HG03139 (cell line): Measurements from ENCODE around the gene FMNL3.
"Not testable (repeated sequence)": the region's sequence is repeated elsewhere in the genome, so short reads cannot be mapped to it uniquely, and the experiment has no call there.

Experiments used
- ATAC-seq: cut with Tn5 transposase; IDR thresholded peaks from one replicate; pipeline ENCODE4 v1.9.1; 2021; ENCODE audit not compliant: unreplicated experiment

The FMNL3 gene

GRCh38 chr12:49632986-49633702 lies 74.1 kb downstream of the FMNL3 start:
- ATAC-seq = no peak

GRCh38 chr12:49632401-49632800 lies 74.8 kb downstream of the FMNL3 start:
- ATAC-seq = no peak

GRCh38 chr12:49631336-49631907 lies 75.8 kb downstream of the FMNL3 start:
- no peak for ATAC-seq

DNA sequence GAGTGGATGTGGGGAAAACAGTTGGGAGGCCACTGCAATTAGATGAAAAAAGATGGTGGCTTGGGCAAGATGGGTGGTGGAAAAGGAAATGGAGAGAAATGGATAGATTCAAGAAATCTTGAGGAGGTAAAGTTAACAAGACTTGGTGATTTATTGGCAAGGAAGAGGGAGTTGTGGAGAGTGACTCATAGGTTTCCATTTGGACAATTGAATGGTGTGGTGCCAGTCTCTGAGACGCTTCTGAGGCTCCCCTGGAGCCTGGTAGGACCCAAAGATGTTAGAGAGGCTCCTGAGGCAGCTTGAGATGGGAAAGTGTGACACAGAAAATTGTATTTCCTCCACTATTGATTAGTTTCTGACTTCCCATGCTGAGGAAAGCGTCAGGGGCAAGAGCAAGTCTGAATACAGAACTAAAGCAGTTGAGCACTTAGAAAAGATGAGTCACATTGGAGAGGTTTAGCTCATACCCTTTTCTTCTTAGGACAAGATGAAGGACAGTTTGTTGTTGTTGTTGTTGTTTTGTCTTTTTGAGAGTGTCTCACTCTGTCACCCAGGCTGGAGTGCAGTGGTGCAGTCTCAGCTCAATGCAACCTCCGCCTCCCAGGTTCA lies 79.3 kb downstream of the FMNL3 start:
- ATAC-seq = no peak

DNA sequence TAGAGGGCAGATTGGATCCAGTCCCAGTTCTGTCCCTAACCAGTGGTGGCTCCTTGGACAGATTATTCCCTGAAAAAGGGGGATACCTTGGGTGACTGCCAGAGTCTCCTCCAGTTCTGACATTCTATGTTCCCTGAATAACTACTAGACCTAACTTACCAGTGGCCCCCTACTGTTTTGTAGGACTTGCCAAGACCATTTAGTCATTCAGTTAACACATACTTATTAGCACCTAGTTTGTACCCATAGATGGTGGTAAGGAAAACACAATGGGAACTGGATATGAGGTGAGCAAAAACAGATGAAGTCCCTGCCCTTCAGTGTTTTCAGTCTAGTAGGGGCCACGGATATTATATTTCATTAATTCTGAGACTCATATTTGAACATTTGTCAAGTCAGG lies 80.4 kb downstream of the FMNL3 start:
- ATAC-seq = no peak

GRCh38 chr12:49626169-49626835 lies 80.9 kb downstream of the FMNL3 start:
- ATAC-seq = no peak

GRCh38 chr12:49624921-49625577 lies 82.2 kb downstream of the FMNL3 start:
- no peak for ATAC-seq

DNA sequence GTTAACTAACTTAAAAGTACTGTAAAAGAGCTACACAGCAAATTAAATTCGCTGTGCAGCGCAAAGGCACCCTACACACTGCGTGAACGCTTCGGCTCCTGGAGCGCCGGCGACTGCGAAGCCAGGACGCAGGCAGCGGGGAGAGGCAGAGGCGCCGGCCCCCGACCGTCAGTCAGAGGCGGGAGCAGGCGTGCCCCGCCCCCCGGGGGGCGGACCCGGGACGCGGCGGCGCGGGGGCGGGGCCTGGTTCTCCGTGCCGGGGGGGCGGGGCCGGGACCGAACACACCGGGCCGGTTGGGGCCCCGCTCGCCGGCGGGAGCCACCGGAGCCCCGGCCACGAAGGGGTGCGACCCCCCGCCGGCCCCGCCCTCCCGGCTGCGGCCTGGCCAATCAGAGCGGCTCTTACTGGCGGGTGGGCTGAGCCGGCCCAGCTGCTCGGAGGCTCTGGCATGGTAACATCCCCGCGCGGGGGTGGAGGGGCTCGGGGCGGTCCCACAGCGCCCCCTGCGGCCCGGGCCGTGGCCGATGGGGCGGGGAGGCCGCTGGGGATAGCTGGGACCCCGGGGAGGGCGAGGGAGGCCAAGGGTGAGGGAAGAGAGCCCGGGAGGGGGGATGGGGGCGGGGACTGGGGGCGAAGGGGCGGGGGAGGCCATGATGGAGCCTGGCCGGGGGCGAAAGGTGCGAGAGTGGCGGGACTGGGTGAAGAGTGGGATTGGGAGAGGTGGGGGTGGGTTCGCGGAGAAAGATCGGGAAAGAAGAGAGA lies 83.9 kb downstream of the FMNL3 start, which contains the start of gene PRPF40B:
PRPF40B (plus strand) TSS at position 420 of the 763 bp plus-strand sequence; CDS start at position 450, 30 bp downstream.
- peak; percentile 54 for ATAC-seq

GRCh38 chr12:49622501-49623141 lies 84.6 kb downstream of the FMNL3 start:
- peak; percentile 31 for ATAC-seq

DNA sequence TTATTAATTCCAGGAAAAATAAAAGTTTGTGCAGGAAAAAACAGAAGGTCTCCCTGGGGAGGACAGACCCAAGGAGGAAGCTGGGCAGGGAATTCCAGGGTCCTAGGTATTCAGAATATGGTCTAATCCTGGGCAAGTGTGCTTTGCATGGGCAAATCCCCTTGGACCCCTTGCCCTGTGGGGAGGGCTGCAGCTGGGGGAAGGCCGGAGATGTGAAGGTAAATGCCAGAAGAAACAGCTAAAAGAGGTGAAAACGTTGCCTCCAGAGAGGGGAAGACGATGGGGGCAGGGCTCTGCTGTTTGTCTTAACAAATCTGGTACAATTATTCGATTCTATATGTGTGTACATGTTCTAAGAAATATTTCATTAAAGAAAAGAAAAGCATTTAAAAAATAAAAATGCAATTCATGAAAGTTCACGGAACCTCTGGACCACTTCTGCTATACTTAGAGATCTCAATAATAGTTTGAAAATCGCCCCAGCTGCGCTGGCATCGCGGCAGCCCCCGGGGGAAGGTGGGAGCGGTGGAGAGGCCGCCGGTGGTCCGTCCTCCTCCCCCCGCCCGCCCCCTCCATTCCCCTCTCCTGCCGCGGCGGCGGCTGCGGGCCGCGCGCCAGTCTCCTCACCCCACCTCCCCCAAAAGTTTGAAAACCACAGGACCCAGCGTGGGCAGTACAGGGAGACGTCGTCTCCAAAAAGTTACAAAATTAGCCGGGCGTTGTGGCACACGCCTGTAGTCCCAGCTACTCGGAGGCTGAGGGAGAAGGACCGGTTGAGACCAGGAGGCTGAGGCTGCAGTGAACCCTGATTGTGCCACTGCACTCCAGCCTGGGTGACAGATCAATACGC lies 85.3 kb downstream of the FMNL3 start:
- ATAC-seq = peak; percentile 19

DNA sequence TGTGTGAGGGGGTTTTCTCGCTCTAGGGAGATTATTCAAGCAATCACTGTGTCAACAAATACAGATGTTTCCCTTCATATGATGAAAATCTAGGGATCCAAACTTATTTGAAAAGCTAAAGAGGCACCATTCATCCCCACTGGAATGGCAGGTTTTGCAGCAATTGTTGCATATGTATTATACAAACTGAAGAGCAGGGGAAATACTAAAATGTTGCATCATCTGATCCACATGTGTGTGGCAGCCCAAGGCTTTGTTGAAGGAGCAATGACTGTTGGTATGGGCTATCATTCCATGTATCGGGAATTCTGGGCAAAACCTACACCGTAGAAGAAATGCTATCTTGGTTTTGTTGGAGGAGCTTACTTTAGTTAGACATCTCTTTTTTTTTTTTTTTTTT lies 87.9 kb downstream of the FMNL3 start:
- no peak for ATAC-seq

DNA sequence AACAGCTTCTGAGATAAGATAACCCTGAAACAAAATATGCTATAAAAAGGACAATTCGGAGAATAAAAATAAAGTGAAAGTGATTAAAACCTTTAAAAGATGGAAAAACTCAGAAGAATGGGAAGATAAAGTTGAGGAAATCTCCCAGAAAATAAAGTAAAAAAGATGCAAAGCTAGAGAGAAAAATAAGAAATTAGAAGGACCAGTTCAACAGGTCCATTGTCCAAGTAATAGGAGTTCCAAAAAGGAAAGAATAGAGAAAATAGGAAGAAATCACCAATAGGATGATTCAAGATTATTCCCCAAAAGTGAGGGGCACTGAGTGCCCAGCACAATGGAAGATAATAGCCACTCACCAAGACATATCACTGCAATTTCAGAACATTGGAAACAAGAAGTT lies 88.6 kb downstream of the FMNL3 start:
- no peak for ATAC-seq

GRCh38 chr12:49616533-49617219 lies 90.5 kb downstream of the FMNL3 start:
- ATAC-seq = no peak

DNA sequence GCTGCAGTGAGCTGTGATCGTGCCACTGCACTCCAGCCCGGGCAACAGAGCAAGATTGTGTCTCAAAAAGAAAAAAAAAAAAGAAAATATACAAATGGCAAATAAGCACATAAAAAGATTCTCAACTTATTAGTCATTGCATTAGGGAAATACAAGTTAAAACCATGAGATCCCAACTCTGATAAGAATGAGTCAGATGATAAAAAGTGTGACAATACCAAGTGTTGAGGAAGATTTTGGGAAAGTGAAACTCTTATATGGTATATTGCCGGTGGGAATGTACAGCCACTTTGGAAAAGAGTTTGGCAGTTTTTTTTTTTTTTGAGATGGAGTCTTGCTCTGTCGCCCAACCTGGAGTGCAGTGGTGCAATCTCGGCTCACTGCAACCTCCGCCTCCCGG lies 91.5 kb downstream of the FMNL3 start:
- no peak for ATAC-seq

GRCh38 chr12:49612210-49612609 lies 95.0 kb downstream of the FMNL3 start:
- no peak for ATAC-seq

- ATAC-seq = not testable (repeated sequence)
Measured at GRCh38 chr12:49610785-49611184, 96.4 kb downstream of the FMNL3 start.

- no peak for ATAC-seq
Measured at GRCh38 chr12:49609875-49610154, 97.4 kb downstream of the FMNL3 start.

DNA sequence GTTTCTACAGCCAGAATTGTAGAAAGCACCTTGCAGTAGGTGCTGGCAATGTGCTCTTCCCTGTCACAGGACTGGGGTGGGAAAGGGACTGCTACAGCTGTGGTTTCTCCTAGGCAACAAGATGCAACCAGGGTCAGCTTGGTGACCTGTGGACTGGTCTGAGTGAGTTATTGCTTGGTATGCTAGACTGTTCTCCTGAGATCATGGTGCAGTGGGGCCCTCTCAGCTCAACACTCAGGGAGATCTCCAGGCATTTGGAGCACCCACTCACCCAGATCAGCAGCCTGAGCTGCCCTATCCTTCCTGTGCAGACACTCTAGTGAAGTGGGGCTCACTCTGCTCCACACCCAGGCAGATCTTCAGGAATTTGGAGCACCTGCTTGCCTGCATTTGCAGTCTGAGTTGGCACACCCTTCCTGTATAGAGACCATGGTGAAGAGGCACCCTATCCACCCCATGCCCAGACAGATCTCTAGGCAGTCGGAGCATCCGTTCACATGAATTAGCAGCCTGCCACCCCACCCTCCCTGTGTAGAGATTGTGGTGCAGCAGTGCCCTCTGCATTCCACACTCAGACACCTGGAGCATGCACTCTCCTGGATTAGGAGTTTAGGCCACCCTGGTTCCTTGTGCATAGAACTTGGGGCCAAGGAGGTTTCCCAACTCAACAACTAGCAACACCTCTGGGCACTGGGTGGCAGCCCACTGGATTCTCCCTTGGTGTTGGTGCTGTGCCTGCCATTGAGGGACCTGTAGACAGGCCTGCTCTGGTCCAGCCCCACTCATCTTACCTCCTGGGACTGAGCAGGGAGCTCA lies 97.9 kb downstream of the FMNL3 start:
- ATAC-seq = no peak
